HEK293 (cell line): ENCODE results near the gene YWHAQ.

Source experiments
- CTCF ChIP-seq: fragments of 450-650 bp; formaldehyde crosslinking; IDR thresholded peaks from 2 replicates; pipeline ENCODE4 v1.5.1; 2016; ENCODE audit warnings: missing biosample characterization, missing genetic modification characterization
- ELK4 ChIP-seq: IDR thresholded peaks from 2 replicates; pipeline ENCODE4 v1.6.1; 2011; ENCODE audit warnings: mild to moderate bottlenecking, low read depth, low read length, borderline replicate concordance
- IKZF3 ChIP-seq: fragments of 450-650 bp; IDR thresholded peaks from 2 replicates; pipeline ENCODE4 v1.5.0; 2018; ENCODE audit warnings: missing biosample characterization, mild to moderate bottlenecking, missing genetic modification characterization, moderate library complexity
- PRDM1 ChIP-seq: fragments of 450-650 bp; formaldehyde crosslinking; IDR thresholded peaks from 2 replicates; pipeline ENCODE4; 2016; ENCODE audit warnings: missing biosample characterization, missing genetic modification characterization
- ZBTB11 ChIP-seq: fragments of 450-650 bp; formaldehyde crosslinking; conservative IDR thresholded peaks from 2 replicates; pipeline ENCODE4 v1.5.1; 2016; ENCODE audit warnings: low read depth, missing biosample characterization, missing genetic modification characterization
- ZBTB26 ChIP-seq: fragments of 450-650 bp; formaldehyde crosslinking; optimal IDR thresholded peaks from 2 replicates; pipeline ENCODE3; 2016; ENCODE audit warnings: missing biosample characterization, mild to moderate bottlenecking, missing genetic modification characterization
- ZNF174 ChIP-seq: fragments of 450-650 bp; formaldehyde crosslinking; IDR thresholded peaks from 2 replicates; pipeline ENCODE4 v1.5.0; 2017; ENCODE audit warnings: missing biosample characterization, mild to moderate bottlenecking, missing genetic modification characterization
- ZNF202 ChIP-seq: fragments of 450-650 bp; formaldehyde crosslinking; IDR thresholded peaks from 2 replicates; pipeline ENCODE4 v1.5.1; 2016; ENCODE audit warnings: missing biosample characterization, missing genetic modification characterization, borderline replicate concordance
- ZNF274 ChIP-seq, 2 experiments: fragments of 200-500 bp in 1 of 2; fragments of 450-650 bp in 1 of 2; sonication (Bioruptor generic) in 1 of 2; formaldehyde crosslinking in 1 of 2; IDR thresholded peaks; 2 replicates each; pipeline versions ENCODE4 v1.5.1 to v1.6.1; 2014 to 2016; ENCODE audit warnings: borderline replicate concordance in 1 of 2, inconsistent platforms in 1 of 2, low read length in 1 of 2, missing biosample characterization in 1 of 2, missing genetic modification characterization in 1 of 2
- ZNF488 ChIP-seq: fragments of 450-650 bp; formaldehyde crosslinking; IDR thresholded peaks from 2 replicates; pipeline ENCODE4 v1.5.1; 2016; ENCODE audit warnings: missing biosample characterization, missing genetic modification characterization

- TF ChIP-seq CTCF (tag by site-specific recombination) = no peak
- TF ChIP-seq ZBTB11 (tag by site-specific recombination) = no peak
- no peak for TF ChIP-seq ZBTB26
- no peak for TF ChIP-seq IKZF3 (tag by site-specific recombination)
- TF ChIP-seq ZNF174 (tag by site-specific recombination) = no peak
- no peak for TF ChIP-seq ZNF202 (tag by site-specific recombination)
- no peak for TF ChIP-seq ZNF274 (IDR thresholded peaks at IDR 0.05; ENCODE audit: low read length)
- no peak for TF ChIP-seq ZNF274 (tag by site-specific recombination; IDR thresholded peaks at IDR 0.05; ENCODE audit: borderline replicate concordance)
- no peak for TF ChIP-seq ZNF488 (tag by site-specific recombination)
- TF ChIP-seq ELK4 = no peak
- no peak for TF ChIP-seq PRDM1 (tag by site-specific recombination)
These were observed 48.4 kb upstream of the YWHAQ start for GRCh38 chr2:9679218-9679617.
